HepG2 (cell line): ENCODE results near the gene GMEB2. TPM values are rescaled to one million over a fixed set of nuclear protein-coding genes. Genes with fewer than 3 reads are reported as not detected.

ENCODE experiments used
- CREM ChIP-seq, 2 experiments: sonication (generic) in 1 of 2; formaldehyde crosslinking in 1 of 2; IDR thresholded peaks; 2 replicates each; pipeline versions ENCODE4 v1.4.0 to v1.6.1; 2016 to 2020; ENCODE audit warnings: antibody characterized with exemption in 1 of 2, mild to moderate bottlenecking in 1 of 2, missing genetic modification reagents in 1 of 2
- FOSL2 ChIP-seq: sonication (generic); formaldehyde crosslinking; IDR thresholded peaks from 2 replicates; pipeline ENCODE4 v1.4.0; 2020; ENCODE audit warnings: missing genetic modification reagents
- HES4 ChIP-seq: sonication (generic); formaldehyde crosslinking; IDR thresholded peaks from 2 replicates; pipeline ENCODE4 v1.9.0; 2021; ENCODE audit warnings: mild to moderate bottlenecking, missing genetic modification reagents, borderline replicate concordance
- KAT8 ChIP-seq: IDR thresholded peaks from 2 replicates; pipeline ENCODE4 v1.6.1; 2016; ENCODE audit warnings: missing genetic modification reagents, missing compliant biosample characterization
- KDM1A ChIP-seq: IDR thresholded peaks from 2 replicates; pipeline ENCODE4 v1.6.1; 2016; ENCODE audit warnings: missing compliant biosample characterization
- KDM5B ChIP-seq: sonication (generic); formaldehyde crosslinking; IDR thresholded peaks from 2 replicates; pipeline ENCODE4 v1.4.0; 2020; ENCODE audit warnings: missing genetic modification reagents, mild to moderate bottlenecking, borderline replicate concordance
- KLF15 ChIP-seq: sonication (generic); formaldehyde crosslinking; IDR thresholded peaks from 2 replicates; pipeline ENCODE4 v1.8.1; 2023; ENCODE audit warnings: borderline replicate concordance, mild to moderate bottlenecking, inconsistent platforms, missing genetic modification reagents, mixed read lengths
- MAX ChIP-seq: IDR thresholded peaks from 2 replicates; pipeline ENCODE4 v1.6.1; 2012; ENCODE audit warnings: inconsistent platforms
- MED13 ChIP-seq: sonication (generic); formaldehyde crosslinking; IDR thresholded peaks from 2 replicates; pipeline ENCODE4 v1.5.0; 2020; ENCODE audit warnings: missing genetic modification reagents
- RFX1 ChIP-seq: fragments of 450-650 bp; IDR thresholded peaks from 2 replicates; pipeline ENCODE4 v1.6.1; 2017
- RXRB ChIP-seq: IDR thresholded peaks from 2 replicates; pipeline ENCODE4 v1.6.1; 2016; ENCODE audit warnings: borderline replicate concordance, missing genetic modification reagents, missing compliant biosample characterization
- SKI ChIP-seq: fragments of 450-650 bp; IDR thresholded peaks from one replicate; pipeline ENCODE4 v1.6.1; 2018; ENCODE audit warnings: mild to moderate bottlenecking; ENCODE audit not compliant: partially characterized antibody
- SP140L ChIP-seq: sonication (generic); formaldehyde crosslinking; IDR thresholded peaks from 2 replicates; pipeline ENCODE4 v1.4.0; 2020; ENCODE audit warnings: missing genetic modification reagents, borderline replicate concordance
- STAT6 ChIP-seq: sonication (generic); formaldehyde crosslinking; IDR thresholded peaks from 2 replicates; pipeline ENCODE4 v1.4.0; 2020; ENCODE audit warnings: missing genetic modification reagents, mild to moderate bottlenecking, borderline replicate concordance
- TBX2 ChIP-seq: sonication (generic); formaldehyde crosslinking; IDR thresholded peaks from 2 replicates; pipeline ENCODE4 v1.5.0; 2020; ENCODE audit warnings: missing genetic modification reagents, mild to moderate bottlenecking, borderline replicate concordance
- U2AF1 ChIP-seq: fragments of 200-400 bp; formaldehyde crosslinking; optimal IDR thresholded peaks from 2 replicates; pipeline ENCODE3; 2017; ENCODE audit warnings: mild to moderate bottlenecking, low read depth, low read length
- ZNF205 ChIP-seq: IDR thresholded peaks from 2 replicates; pipeline ENCODE4 v1.6.1; 2018; ENCODE audit warnings: missing biosample characterization, missing genetic modification reagents
- ZNF335 ChIP-seq: sonication (generic); formaldehyde crosslinking; IDR thresholded peaks from 2 replicates; pipeline ENCODE4 v1.4.0; 2020; ENCODE audit warnings: missing genetic modification reagents
- ZNF496 ChIP-seq: sonication (generic); formaldehyde crosslinking; IDR thresholded peaks from 2 replicates; pipeline ENCODE4 v1.8.1; 2023; ENCODE audit warnings: mild to moderate bottlenecking, moderate library complexity, missing genetic modification reagents; ENCODE audit not compliant: insufficient replicate concordance
- ZNF501 ChIP-seq: sonication (generic); formaldehyde crosslinking; IDR thresholded peaks from 2 replicates; pipeline ENCODE4 v1.5.1; 2020; ENCODE audit warnings: mild to moderate bottlenecking, moderate library complexity, missing genetic modification reagents
- ZNF512B ChIP-seq: sonication (generic); formaldehyde crosslinking; IDR thresholded peaks from 2 replicates; pipeline ENCODE4 v1.5.1; 2020; ENCODE audit warnings: missing genetic modification reagents, mild to moderate bottlenecking, borderline replicate concordance
- ZNF546 ChIP-seq: sonication (generic); formaldehyde crosslinking; conservative IDR thresholded peaks from 2 replicates; pipeline ENCODE4 v1.8.1; 2023; ENCODE audit warnings: mild to moderate bottlenecking, missing genetic modification reagents
- ZNF577 ChIP-seq: sonication (generic); formaldehyde crosslinking; IDR thresholded peaks from 2 replicates; pipeline ENCODE4 v1.4.0; 2020; ENCODE audit warnings: mild to moderate bottlenecking, low read depth, missing genetic modification reagents, borderline replicate concordance
- ZNF672 ChIP-seq: sonication (generic); formaldehyde crosslinking; IDR thresholded peaks from 2 replicates; pipeline ENCODE4 v1.8.1; 2022; ENCODE audit warnings: missing genetic modification reagents
- ZSCAN29 ChIP-seq: sonication (generic); formaldehyde crosslinking; conservative IDR thresholded peaks from 2 replicates; pipeline ENCODE4 v1.4.0; 2020; ENCODE audit warnings: mild to moderate bottlenecking, missing genetic modification reagents
- polyA plus RNA-seq, 8 experiments: library from polyadenylated mRNA; depleted of rRNA in 3 of 8; stranded (reverse) in 7 of 8; unstranded in 1 of 8; fragments of >200 nt; fragmentation: Illumina TruSeq in 4 of 8; extraction: Trizol in 4 of 8; gene quantifications; 2 replicates each; pipeline versions ENCODE4 v1.2.1 to v1.2.3, GENCODE V29; 2011 to 2016; ENCODE audit warnings: low read depth in 4 of 8, missing spikeins in 1 of 8, mixed read lengths in 1 of 8; ENCODE audit not compliant: insufficient read depth in 1 of 8
- total RNA-seq, 5 experiments: library from RNA; depleted of rRNA; stranded (reverse); fragments of >200 nt; fragmentation: Illumina TruSeq; extraction: Trizol; gene quantifications; 2 replicates each; pipeline ENCODE4 v1.2.3, GENCODE V29; 2016; ENCODE audit warnings: low read depth in 1 of 5

The GMEB2 gene
- total and polyA plus RNA-seq, 2 of the 13 experiments (the other 11 are each of a cell fraction or from before 2014, with no cell fraction given), result 10.6 to 12.4 TPM

- peak; percentile 43 for TF ChIP-seq FOSL2 (CRISPR knock-in tag)
- TF ChIP-seq ZNF672 (CRISPR knock-in tag), result no peak
- no peak for TF ChIP-seq SKI
- peak; percentile 98 for TF ChIP-seq KAT8 (CRISPR knock-in tag)
- TF ChIP-seq MAX, result peak; percentile 96
- TF ChIP-seq KLF15 (CRISPR knock-in tag), result no peak
- no peak for TF ChIP-seq ZNF496 (CRISPR knock-in tag)
- TF ChIP-seq STAT6 (CRISPR knock-in tag), result no peak; the same call in none of the 2 replicates
- TF ChIP-seq CREM (IDR thresholded peaks at IDR 0.05), result peak; percentile 81
- TF ChIP-seq CREM (CRISPR knock-in tag; IDR thresholded peaks at IDR 0.05), result no peak
- peak; percentile 95; the same call in 1 of the 2 replicates for TF ChIP-seq ZSCAN29 (CRISPR knock-in tag)
- TF ChIP-seq ZNF577 (CRISPR knock-in tag), result no peak
- peak; percentile 76; the same call in 1 of the 2 replicates for TF ChIP-seq ZNF501 (CRISPR knock-in tag)
- no peak for TF ChIP-seq RFX1
- TF ChIP-seq RXRB (CRISPR knock-in tag), result peak; percentile 86
- no peak for TF ChIP-seq HES4 (CRISPR knock-in tag)
- no peak; the same call in 1 of the 2 replicates for TF ChIP-seq ZNF546 (CRISPR knock-in tag)
- peak; percentile 95; the same call in 1 of the 2 replicates for TF ChIP-seq SP140L (CRISPR knock-in tag)
- TF ChIP-seq KDM1A (CRISPR knock-in tag), result 0 out of 2 replicates have a peak, but pooled peaks have one; percentile 42
- peak; percentile 88; the same call in 1 of the 2 replicates for TF ChIP-seq ZNF512B (CRISPR knock-in tag)
- peak; percentile 84 for TF ChIP-seq KDM5B (CRISPR knock-in tag)
- peak; percentile 96 for TF ChIP-seq ZNF205
- TF ChIP-seq ZNF335 (CRISPR knock-in tag), result peak; percentile 94
- TF ChIP-seq U2AF1, result peak; percentile 84
- TF ChIP-seq MED13 (CRISPR knock-in tag), result peak; percentile 50; the same call in 1 of the 2 replicates
- peak; percentile 84 for TF ChIP-seq TBX2 (CRISPR knock-in tag)
Measured at GRCh38 chr20:63628246-63628975, 1.5 kb upstream of the GMEB2 start (continued).
